ENCODE measurements around the gene SMIM21. TPM values are rescaled to one million over a fixed set of nuclear protein-coding genes. Genes with fewer than 3 reads are reported as not detected.

The SMIM21 gene
- total RNA-seq, 2 donors from 2014 or later, result not detected

DNA sequence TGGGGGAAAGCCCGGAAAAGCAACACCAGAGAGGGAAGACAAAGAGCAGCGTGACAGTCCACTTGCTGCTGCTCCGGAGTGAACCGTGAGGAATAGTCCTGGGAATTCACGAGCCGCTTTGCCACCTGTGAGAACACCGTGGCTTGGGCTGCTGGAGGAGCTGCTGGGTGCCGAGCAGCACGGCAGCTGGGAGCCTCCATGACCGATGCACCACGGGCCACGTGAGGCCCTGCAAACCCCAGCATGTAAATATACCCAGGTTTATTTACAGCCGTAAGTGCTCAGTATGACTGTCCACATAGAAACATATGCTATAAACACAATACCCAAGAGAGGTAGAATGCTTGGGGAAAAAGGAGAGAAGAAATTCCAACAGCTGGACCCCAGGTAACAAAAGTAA lies 65.1 kb downstream of the SMIM21 start:
- ATAC-seq (replicated peaks in 1 of 2) (no peak), DNase-seq (no peak)
- peaks cover 0 to 2% of the 10 kb centered on the region in 2 donors for H3K9me3 Mint-ChIP-seq
- peaks cover 6% of the 10 kb centered on the region for H3K4me1 Mint-ChIP-seq (ENCODE audit: low read depth)
- H3K36me3 Mint-ChIP-seq (ENCODE audit: insufficient read depth in 2 of 2), result peaks cover 0 to 3% of the 10 kb centered on the region in 2 donors
- H3K27ac Mint-ChIP-seq, result no peak overlapping the region
- H3K4me3 Mint-ChIP-seq, result no peak overlapping the region
- H3K27me3 Mint-ChIP-seq (ENCODE audit: low read depth), result no peaks in the 10 kb centered on the region

DNA sequence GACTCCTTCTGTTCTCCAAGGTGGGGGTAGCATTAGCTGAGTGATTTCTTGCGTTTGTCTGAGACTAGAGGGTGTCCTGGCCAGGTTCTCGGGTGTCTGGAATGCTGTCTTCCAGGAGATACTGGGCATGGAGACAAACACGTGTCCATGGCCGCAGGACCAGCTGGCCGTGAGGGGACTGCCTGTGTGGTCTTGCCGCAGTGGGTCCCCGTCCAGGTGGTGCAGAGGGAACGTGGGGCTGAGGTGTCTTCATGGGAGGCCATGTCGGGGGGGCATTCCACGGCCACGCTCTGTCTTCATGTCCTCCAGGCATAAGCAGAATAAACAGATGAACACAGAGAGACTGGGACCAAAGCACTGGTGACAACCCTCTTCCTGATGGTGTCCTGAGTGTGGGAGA lies 66.6 kb downstream of the SMIM21 start:
- H3K9me3 Mint-ChIP-seq, result peaks cover 6 to 8% of the 10 kb centered on the region in 2 donors
- no peak overlapping the region for H3K4me3 Mint-ChIP-seq
- no peak overlapping the region for H3K27ac Mint-ChIP-seq
- peaks cover 5 to 9% of the 10 kb centered on the region in 2 donors for H3K36me3 Mint-ChIP-seq (ENCODE audit: insufficient read depth in 2 of 2)
- DNase-seq (no peak), ATAC-seq (replicated peaks in 1 of 2) (no peak)
- no peaks in the 10 kb centered on the region for H3K27me3 Mint-ChIP-seq (ENCODE audit: low read depth)
- peaks cover 6% of the 10 kb centered on the region for H3K4me1 Mint-ChIP-seq (ENCODE audit: low read depth)

DNA sequence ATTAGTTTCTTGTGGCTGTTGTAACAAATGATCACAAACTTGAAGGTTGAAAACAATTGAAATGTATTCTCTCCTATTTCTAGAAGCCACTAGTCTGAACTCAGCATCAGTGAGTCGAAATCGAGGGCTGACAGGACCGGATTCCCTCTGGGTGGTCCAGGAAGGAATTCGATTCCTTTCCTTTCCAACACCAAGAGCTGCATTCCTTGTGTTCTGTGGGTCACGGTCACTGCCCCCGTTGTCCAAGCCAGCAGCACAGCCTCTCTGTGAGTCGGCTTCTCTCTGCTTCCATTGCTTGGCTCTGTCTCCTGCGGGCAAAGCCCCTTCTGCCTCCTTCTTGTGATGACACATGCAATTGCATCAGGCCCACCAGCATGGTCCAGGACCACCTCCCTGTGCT lies 67.3 kb downstream of the SMIM21 start:
- ATAC-seq (replicated peaks in 1 of 2), result no peak
- H3K36me3 Mint-ChIP-seq (ENCODE audit: insufficient read depth in 2 of 2), result peaks cover 5 to 9% of the 10 kb centered on the region in 2 donors
- peaks cover 6% of the 10 kb centered on the region for H3K4me1 Mint-ChIP-seq (ENCODE audit: low read depth)
- peaks cover 6 to 8% of the 10 kb centered on the region in 2 donors for H3K9me3 Mint-ChIP-seq
- H3K27me3 Mint-ChIP-seq (ENCODE audit: low read depth), result no peaks in the 10 kb centered on the region
- H3K4me3 Mint-ChIP-seq, result no peak overlapping the region
- H3K27ac Mint-ChIP-seq, result no peak overlapping the region
- DNase-seq, result no peak

Other genes with a start within 250 kb of the SMIM21 start
- 10 to 100 TPM; 40.4 to 41.8 TPM for gene PTGR3, start 218.6 kb downstream of the SMIM21 start, total RNA-seq
- 10 to 100 TPM; 18.1 to 19.2 TPM for gene TSHZ1, start 216.9 kb downstream of the SMIM21 start, total RNA-seq